ENCODE results near the gene MAP3K1.

The MAP3K1 gene

DNA sequence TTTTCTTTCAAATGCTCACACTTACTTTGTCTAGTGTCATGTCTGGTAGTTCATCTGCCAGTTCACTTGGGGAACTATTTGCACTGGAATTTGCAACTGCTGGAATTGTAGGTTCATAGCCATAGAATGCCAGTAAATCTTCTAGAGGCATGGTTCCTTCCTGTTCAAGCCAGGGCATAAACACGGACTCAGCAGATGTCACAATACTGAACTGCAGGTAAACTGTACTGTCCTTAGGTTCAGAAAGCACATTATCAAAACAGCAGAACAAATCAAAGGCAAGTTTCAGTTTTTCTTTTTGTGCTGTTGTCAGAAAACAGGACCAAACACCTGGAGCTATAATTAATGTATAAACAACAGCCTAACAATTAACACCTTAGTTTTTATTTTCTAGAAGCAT, 123.5 kb downstream of the MAP3K1 start:
- H3K36me3 ChIP-seq: peaks cover 85% of the 10 kb centered on the region
- DNase-seq: no peak
- no peaks in the 10 kb centered on the region for H3K27me3 ChIP-seq (ENCODE audit: insufficient read depth, low read depth, severe bottlenecking)
- no peaks in the 10 kb centered on the region for H3K9me3 ChIP-seq (ENCODE audit: severe bottlenecking)
- H3K27ac ChIP-seq: no peak overlapping the region
- TF ChIP-seq, protein P1, sequence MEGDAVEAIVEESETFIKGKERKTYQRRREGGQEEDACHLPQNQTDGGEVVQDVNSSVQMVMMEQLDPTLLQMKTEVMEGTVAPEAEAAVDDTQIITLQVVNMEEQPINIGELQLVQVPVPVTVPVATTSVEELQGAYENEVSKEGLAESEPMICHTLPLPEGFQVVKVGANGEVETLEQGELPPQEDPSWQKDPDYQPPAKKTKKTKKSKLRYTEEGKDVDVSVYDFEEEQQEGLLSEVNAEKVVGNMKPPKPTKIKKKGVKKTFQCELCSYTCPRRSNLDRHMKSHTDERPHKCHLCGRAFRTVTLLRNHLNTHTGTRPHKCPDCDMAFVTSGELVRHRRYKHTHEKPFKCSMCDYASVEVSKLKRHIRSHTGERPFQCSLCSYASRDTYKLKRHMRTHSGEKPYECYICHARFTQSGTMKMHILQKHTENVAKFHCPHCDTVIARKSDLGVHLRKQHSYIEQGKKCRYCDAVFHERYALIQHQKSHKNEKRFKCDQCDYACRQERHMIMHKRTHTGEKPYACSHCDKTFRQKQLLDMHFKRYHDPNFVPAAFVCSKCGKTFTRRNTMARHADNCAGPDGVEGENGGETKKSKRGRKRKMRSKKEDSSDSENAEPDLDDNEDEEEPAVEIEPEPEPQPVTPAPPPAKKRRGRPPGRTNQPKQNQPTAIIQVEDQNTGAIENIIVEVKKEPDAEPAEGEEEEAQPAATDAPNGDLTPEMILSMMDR (IDR thresholded peaks at IDR 0.05; ENCODE audit: low read depth, low read length): no peak
- no peak overlapping the region for H3K4me3 ChIP-seq (ENCODE audit: low read depth, low read length)

DNA sequence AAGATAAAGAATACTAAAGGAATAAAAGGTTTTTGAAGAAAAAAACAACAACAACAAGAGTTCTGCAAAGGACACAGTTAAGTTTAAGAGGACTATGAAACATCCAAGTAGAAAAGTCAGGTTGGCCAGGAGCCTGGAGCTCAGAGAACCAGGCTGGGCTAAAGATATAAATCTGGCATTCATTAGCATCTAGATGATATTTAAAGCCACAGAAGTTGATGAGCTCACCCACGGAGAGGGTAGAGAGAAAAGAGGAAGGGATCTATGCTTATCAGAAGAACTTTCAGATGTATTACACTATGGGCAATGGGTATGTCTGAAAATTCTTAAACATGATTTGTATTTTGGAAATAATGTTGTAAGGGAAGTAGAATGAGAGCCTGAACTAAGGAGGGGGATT, 126.6 kb downstream of the MAP3K1 start:
- Histone ChIP-seq H3K27me3 (ENCODE audit: insufficient read depth, low read depth, severe bottlenecking) (no peaks in the 10 kb centered on the region), H3K36me3 (peaks cover 74% of the 10 kb centered on the region), H3K4me3 (ENCODE audit: low read depth, low read length) (no peak overlapping the region), H3K9me3 (ENCODE audit: severe bottlenecking) (no peaks in the 10 kb centered on the region), H3K27ac (no peak overlapping the region)
- no peak for DNase-seq
- TF ChIP-seq, protein P1 (IDR thresholded peaks at IDR 0.05; ENCODE audit: low read depth, low read length): no peak
